ENCODE data around the gene INMT.

The INMT gene

GRCh38 chr7:30731581-30731980, 20.4 kb upstream of the INMT start:
- no peak for DNase-seq (ENCODE audit: low read depth in 2 of 2)
- no peak for TF ChIP-seq CTCF (IDR thresholded peaks at IDR 0.05; ENCODE audit: low read depth, low read length)
- no peak overlapping the region for H3K4me3 ChIP-seq (replicated peaks in 1 of 2; ENCODE audit: low read depth in 2 of 2, low read length in 2 of 2)

- no peak for DNase-seq (ENCODE audit: low read depth in 2 of 2)
These were observed 19.3 kb upstream of the INMT start for GRCh38 chr7:30732606-30733005.

GRCh38 chr7:30733216-30733615, 18.7 kb upstream of the INMT start:
- no peak for DNase-seq (ENCODE audit: low read depth in 2 of 2)
- no peak overlapping the region for H3K4me3 ChIP-seq (replicated peaks in 1 of 2; ENCODE audit: low read depth in 2 of 2, low read length in 2 of 2)
- no peak for TF ChIP-seq CTCF (IDR thresholded peaks at IDR 0.05; ENCODE audit: low read depth, low read length)

More at GRCh38 chr7:30732606-30733005, 19.3 kb upstream of the INMT start:
- no peak overlapping the region for H3K4me3 ChIP-seq (replicated peaks in 1 of 2; ENCODE audit: low read depth in 2 of 2, low read length in 2 of 2)
- TF ChIP-seq CTCF (IDR thresholded peaks at IDR 0.05; ENCODE audit: low read depth, low read length) = no peak

- H3K4me3 ChIP-seq (replicated peaks in 1 of 2; ENCODE audit: low read depth in 2 of 2, low read length in 2 of 2) = no peak overlapping the region
- no peak for TF ChIP-seq CTCF (IDR thresholded peaks at IDR 0.05; ENCODE audit: low read depth, low read length)
- DNase-seq (ENCODE audit: low read depth in 2 of 2) = no peak
These were observed 18.2 kb upstream of the INMT start for GRCh38 chr7:30733691-30734090.

GRCh38 chr7:30734497-30734896, 17.4 kb upstream of the INMT start:
- TF ChIP-seq CTCF (IDR thresholded peaks at IDR 0.05; ENCODE audit: low read depth, low read length) = no peak
- no peak for DNase-seq (ENCODE audit: low read depth in 2 of 2)
- no peak overlapping the region for H3K4me3 ChIP-seq (replicated peaks in 1 of 2; ENCODE audit: low read depth in 2 of 2, low read length in 2 of 2)

- TF ChIP-seq CTCF (IDR thresholded peaks at IDR 0.05; ENCODE audit: low read depth, low read length) = no peak
These were observed 16.3 kb upstream of the INMT start for GRCh38 chr7:30735631-30736030.

GRCh38 chr7:30736291-30736690, 15.6 kb upstream of the INMT start:
- no peak overlapping the region for H3K4me3 ChIP-seq (replicated peaks in 1 of 2; ENCODE audit: low read depth in 2 of 2, low read length in 2 of 2)
- no peak for TF ChIP-seq CTCF (IDR thresholded peaks at IDR 0.05; ENCODE audit: low read depth, low read length)
- no peak for DNase-seq (ENCODE audit: low read depth in 2 of 2)

More at GRCh38 chr7:30735631-30736030, 16.3 kb upstream of the INMT start:
- DNase-seq (ENCODE audit: low read depth in 2 of 2) = no peak
- H3K4me3 ChIP-seq (replicated peaks in 1 of 2; ENCODE audit: low read depth in 2 of 2, low read length in 2 of 2) = no peak overlapping the region

All from cardiac fibroblast (primary cell).